Measurements from ENCODE around the gene HLA-DPB1.

DNA sequence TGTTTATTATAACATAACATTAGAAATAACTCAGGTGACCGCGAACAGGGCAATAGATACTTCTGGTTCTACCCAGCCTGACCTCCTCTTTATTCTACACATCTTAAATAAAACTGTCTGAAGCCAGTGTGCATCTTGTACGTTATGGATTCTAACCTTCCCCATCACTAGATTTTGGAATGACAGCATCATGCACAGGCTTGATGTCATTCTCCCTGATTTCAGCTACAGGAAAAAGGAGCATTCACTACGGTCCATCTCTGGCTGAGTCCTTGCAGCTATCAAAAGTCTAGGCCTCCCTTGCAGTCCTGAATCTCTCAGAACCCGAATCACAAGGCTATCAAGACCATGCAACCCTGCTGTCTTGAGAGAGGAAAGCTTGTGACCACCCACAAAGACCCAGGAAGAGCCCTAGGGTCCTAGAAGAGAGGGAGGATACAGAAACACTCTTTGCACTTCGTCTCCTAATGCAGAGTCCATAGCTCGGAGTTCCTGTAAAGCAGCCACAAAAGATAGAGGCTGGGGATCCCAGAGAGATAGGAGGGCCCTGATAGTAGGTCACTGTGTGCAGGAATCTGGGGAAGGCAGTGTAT is 3.2 kb upstream of the HLA-DPB1 start:
- TF ChIP-seq POLR2AphosphoS5 (IDR thresholded peaks at IDR 0.05; ENCODE audit: borderline replicate concordance, low read depth, low read length) = no peak
- TF ChIP-seq EZH2 (IDR thresholded peaks at IDR 0.05) = no peak

All from SK-N-MC (cell line).